Activated naive CD8-positive, alpha-beta T cell (primary cell): Measurements from ENCODE around the gene CD40.

Experiments
- H3K27ac Mint-ChIP-seq: one replicate; pipeline ENCODE4 v1.8.0; 2021; ENCODE audit warnings: mixed read lengths
- H3K27me3 Mint-ChIP-seq: one replicate; pipeline ENCODE4 v1.8.0; 2021; ENCODE audit warnings: mixed read lengths
- H3K36me3 Mint-ChIP-seq: one replicate; pipeline ENCODE4 v1.8.0; 2021; ENCODE audit warnings: mixed read lengths
- H3K4me1 Mint-ChIP-seq: one replicate; pipeline ENCODE4 v1.8.0; 2021; ENCODE audit warnings: low read depth, mixed read lengths
- H3K4me3 Mint-ChIP-seq: one replicate; pipeline ENCODE4 v1.8.0; 2021; ENCODE audit warnings: mild to moderate bottlenecking, mixed read lengths
- H3K9me3 Mint-ChIP-seq: one replicate; pipeline ENCODE4 v1.8.0; 2021; ENCODE audit warnings: low read depth, mixed read lengths

CD40 gene

DNA sequence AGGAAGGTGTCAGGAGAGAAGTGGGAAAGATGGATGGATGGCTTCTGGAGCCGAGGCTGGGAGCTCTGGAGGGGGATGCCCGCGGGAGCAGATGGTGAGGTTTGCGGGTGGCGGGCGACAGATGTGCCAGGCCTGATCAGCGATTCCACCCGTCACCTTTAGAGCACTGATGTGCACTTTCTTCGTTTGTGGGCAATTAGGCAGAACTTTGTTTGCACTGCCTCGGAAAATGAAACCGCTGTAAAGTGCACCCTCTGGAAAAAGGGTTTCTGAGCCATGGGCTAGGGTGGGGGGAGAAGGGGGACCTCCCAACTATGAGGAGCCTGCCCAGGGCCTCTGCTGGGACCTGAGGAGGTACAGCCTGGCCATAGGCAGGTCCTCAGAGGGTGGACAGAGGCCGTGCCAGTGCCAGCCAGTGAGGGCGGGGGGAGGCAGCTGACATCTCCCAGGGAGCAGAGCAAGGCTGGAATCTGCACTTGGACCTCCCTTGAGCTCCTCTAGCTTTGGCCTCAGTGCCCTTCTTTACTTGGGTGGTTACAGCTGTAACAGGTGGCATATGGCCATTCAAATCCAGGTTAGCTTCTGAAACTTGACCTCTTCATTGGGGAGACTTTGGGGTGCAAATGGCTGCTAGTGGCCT lies 58.7 kb downstream of the CD40 start:
- H3K36me3 Mint-ChIP-seq = no peaks in the 10 kb centered on the region
- H3K4me3 Mint-ChIP-seq = no peak overlapping the region
- peaks cover 3% of the 10 kb centered on the region for H3K4me1 Mint-ChIP-seq
- no peak overlapping the region for H3K27ac Mint-ChIP-seq
- peaks cover 45% of the 10 kb centered on the region for H3K27me3 Mint-ChIP-seq
- H3K9me3 Mint-ChIP-seq = no peaks in the 10 kb centered on the region

DNA sequence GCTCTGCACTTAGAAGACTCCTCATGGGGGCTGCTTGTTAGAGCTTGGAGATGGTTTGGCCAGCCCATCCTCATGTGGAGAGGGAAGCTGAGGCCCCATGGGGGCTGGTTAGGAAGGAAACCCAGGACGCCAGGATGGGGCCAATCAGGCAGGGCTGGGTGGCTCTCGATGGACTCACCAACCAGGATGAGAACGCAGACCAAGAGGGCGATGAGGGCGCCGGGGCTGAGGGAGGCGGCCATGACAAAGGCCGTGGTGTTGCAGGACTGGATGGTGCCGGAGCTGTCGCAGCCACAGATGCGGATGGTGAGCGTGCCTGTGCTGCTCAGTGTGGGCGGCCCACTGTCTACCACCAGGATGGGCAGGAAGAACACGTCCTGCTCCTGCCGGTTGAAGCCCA lies 59.7 kb downstream of the CD40 start:
- peaks cover 3% of the 10 kb centered on the region for H3K4me1 Mint-ChIP-seq
- peaks cover 38% of the 10 kb centered on the region for H3K27me3 Mint-ChIP-seq
- H3K36me3 Mint-ChIP-seq = no peaks in the 10 kb centered on the region
- no peak overlapping the region for H3K4me3 Mint-ChIP-seq
- H3K27ac Mint-ChIP-seq = no peak overlapping the region
- H3K9me3 Mint-ChIP-seq = no peaks in the 10 kb centered on the region

DNA sequence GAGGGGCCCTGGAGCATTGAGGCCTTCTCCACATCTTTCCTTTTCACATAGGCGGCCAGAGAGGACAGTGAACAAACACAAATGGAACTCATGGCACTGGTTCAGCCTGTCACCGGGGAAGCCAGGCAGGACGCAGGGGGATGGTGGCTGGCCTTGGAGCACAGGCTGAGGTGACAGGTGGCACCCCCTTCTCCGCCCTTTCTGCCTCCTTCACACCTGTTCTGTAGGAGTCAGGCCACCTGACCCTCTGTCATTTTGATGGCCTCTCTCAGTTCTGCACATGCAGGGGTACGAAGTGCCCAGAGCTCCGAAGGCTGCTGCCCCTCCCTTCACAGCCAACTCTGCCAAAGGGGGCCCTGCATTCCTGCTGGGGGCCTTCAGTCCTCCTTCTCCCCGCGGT lies 60.8 kb downstream of the CD40 start:
- H3K36me3 Mint-ChIP-seq = no peaks in the 10 kb centered on the region
- H3K4me1 Mint-ChIP-seq = peaks cover 3% of the 10 kb centered on the region
- no peak overlapping the region for H3K27ac Mint-ChIP-seq
- peaks cover 31% of the 10 kb centered on the region for H3K27me3 Mint-ChIP-seq
- H3K4me3 Mint-ChIP-seq = no peak overlapping the region
- H3K9me3 Mint-ChIP-seq = no peaks in the 10 kb centered on the region
